MCF 10A (cell line): ENCODE measurements around the gene ARID3B. TPM values are rescaled to one million over a fixed set of nuclear protein-coding genes. Genes with fewer than 3 reads are reported as not detected.

Experiments
- BruUV-seq: library from RNA; stranded (reverse); fragments of 400-500 nt; replicated peaks from 2 replicates; lab custom pipeline; 2021; lab: Mats Ljungman, UMichigan
- CTCF ChIA-PET: fragments of 300-600 bp; sonication (Branson Sonifier 250); formaldehyde crosslinking; extraction: SDS; loops from one replicate; lab custom pipeline; 2021; ENCODE audit warnings: antibody characterized with exemption, inconsistent platforms; lab: Yijun Ruan, JAX
- POLR2A ChIA-PET: fragments of 300-600, 350-650 bp; sonication (Branson Sonifier 250); formaldehyde crosslinking; extraction: SDS; loops from one replicate; lab custom pipeline; 2020; ENCODE audit warnings: antibody characterized with exemption, inconsistent platforms; lab: Yijun Ruan, JAX
- DNase-seq: peaks from one replicate; pipeline ENCODE4 v3.0.0-alpha.2; 2018; ENCODE audit not compliant: unreplicated experiment
- H3K27ac Mint-ChIP-seq: one replicate; pipeline ENCODE4 v1.8.0; 2022; ENCODE audit warnings: mild to moderate bottlenecking, low read depth, mixed read lengths; ENCODE audit not compliant: unreplicated experiment
- H3K27me3 Mint-ChIP-seq: one replicate; pipeline ENCODE4 v1.8.0; 2022; ENCODE audit warnings: mixed read lengths; ENCODE audit not compliant: insufficient read depth, unreplicated experiment
- H3K36me3 Mint-ChIP-seq: one replicate; pipeline ENCODE4 v1.8.0; 2022; ENCODE audit warnings: mild to moderate bottlenecking, moderate library complexity, mixed read lengths; ENCODE audit not compliant: insufficient read depth, unreplicated experiment
- H3K4me1 Mint-ChIP-seq: one replicate; pipeline ENCODE4 v1.8.0; 2022; ENCODE audit warnings: mixed read lengths; ENCODE audit not compliant: insufficient read depth, unreplicated experiment
- H3K4me3 Mint-ChIP-seq: one replicate; pipeline ENCODE4 v1.8.0; 2022; ENCODE audit warnings: mild to moderate bottlenecking, moderate library complexity, mixed read lengths; ENCODE audit not compliant: unreplicated experiment
- H3K9me3 Mint-ChIP-seq: one replicate; pipeline ENCODE4 v1.8.0; 2022; ENCODE audit warnings: mixed read lengths; ENCODE audit not compliant: unreplicated experiment
- CTCF ChIP-seq: fragments of 200-600 bp; IDR thresholded peaks from one replicate; pipeline ENCODE4 v1.8.0; 2022; ENCODE audit warnings: antibody characterized with exemption, mild to moderate bottlenecking; ENCODE audit not compliant: unreplicated experiment
- intact Hi-C: fragments of 100-400 bp; cut with micrococcal nuclease; formaldehyde crosslinking; loops from 2 replicates; pipeline ENCODE4 v1.14.1; 2022
- total RNA-seq: library from RNA; stranded (reverse); gene quantifications from 2 replicates; pipeline ENCODE4 v1.2.3, GENCODE V29; 2022

Gene ARID3B
- total RNA-seq, 1 experiment from 2014 or later: 4.7 TPM

- ChIA-PET CTCF (no interaction called here), POLR2A (no interaction called here)
- Mint-ChIP-seq H3K4me1 (peaks cover 6% of the 10 kb centered on the region), H3K9me3 (no peaks in the 10 kb centered on the region), H3K36me3 (peaks cover under 1% of the 10 kb centered on the region), H3K27me3 (no peaks in the 10 kb centered on the region), H3K4me3 (no peak overlapping the region), H3K27ac (no peak overlapping the region)
- intact Hi-C loops: no loop called here
- BruUV-seq: no TSS peak
- no peak for DNase-seq
- no peak for TF ChIP-seq CTCF
Observed at GRCh38 chr15:74585857-74586256, 44.8 kb downstream of the ARID3B start.

- peaks cover 6% of the 10 kb centered on the region for H3K4me1 Mint-ChIP-seq
- no peak for TF ChIP-seq CTCF
- DNase-seq: no peak
- no TSS peak for BruUV-seq
- no peaks in the 10 kb centered on the region for H3K36me3 Mint-ChIP-seq
- H3K27ac Mint-ChIP-seq: peak overlapping the region; percentile 39
- H3K4me3 Mint-ChIP-seq: no peak overlapping the region
- no peaks in the 10 kb centered on the region for H3K27me3 Mint-ChIP-seq
- intact Hi-C loops: no loop called here
- ChIA-PET POLR2A (interaction anchor here (1.7 to 3.9 kb wide), 5 partner anchors 8 to 44 kb away, joined by 6 to 29 read pairs (median 13); partner anchors contain the start of gene CLK3), CTCF (no interaction called here)
- no peaks in the 10 kb centered on the region for H3K9me3 Mint-ChIP-seq
Observed at GRCh38 chr15:74589826-74590225, 48.8 kb downstream of the ARID3B start.

- no peak for TF ChIP-seq CTCF
- no peak overlapping the region for H3K4me3 Mint-ChIP-seq
- no TSS peak for BruUV-seq
- H3K4me1 Mint-ChIP-seq: peaks cover 6% of the 10 kb centered on the region
- no peaks in the 10 kb centered on the region for H3K36me3 Mint-ChIP-seq
- CTCF ChIA-PET: interaction anchor here (1.2 kb wide), 1 partner anchor 216 kb away, joined by 3 read pairs; no protein-coding TSS in a partner anchor
- H3K27ac Mint-ChIP-seq: no peak overlapping the region
- no peak for DNase-seq
- intact Hi-C loops: no loop called here
- H3K9me3 Mint-ChIP-seq: no peaks in the 10 kb centered on the region
- POLR2A ChIA-PET: interaction anchor here (0.6 kb wide), 1 partner anchor 11 kb away, joined by 3 read pairs; no protein-coding TSS in a partner anchor
- no peaks in the 10 kb centered on the region for H3K27me3 Mint-ChIP-seq
Observed at GRCh38 chr15:74592222-74592621, 51.2 kb downstream of the ARID3B start.

- Mint-ChIP-seq H3K27ac (no peak overlapping the region), H3K27me3 (no peaks in the 10 kb centered on the region), H3K4me1 (peaks cover 10% of the 10 kb centered on the region), H3K9me3 (no peaks in the 10 kb centered on the region), H3K36me3 (peaks cover under 1% of the 10 kb centered on the region), H3K4me3 (no peak overlapping the region)
- POLR2A ChIA-PET: no interaction called here
- DNase-seq: no peak
- TF ChIP-seq CTCF: no peak
- BruUV-seq: no TSS peak
- CTCF ChIA-PET: interaction anchor here (1.2 kb wide), 1 partner anchor 217 kb away, joined by 3 read pairs; no protein-coding TSS in a partner anchor
- intact Hi-C loops: no loop called here
Observed at GRCh38 chr15:74593122-74593521, 52.1 kb downstream of the ARID3B start.
